IPS DF 4.7 (cell line): ENCODE data around the gene ANTKMT.
"Not testable (repeated sequence)": the region's sequence is repeated elsewhere in the genome, so short reads cannot be mapped to it uniquely, and the experiment has no call there.

Source experiments
- DNase-seq: peaks from one replicate; pipeline ENCODE4 v3.0.0-alpha.2; 2013; ENCODE audit warnings: low spot score; ENCODE audit errors: extremely low read depth

Gene ANTKMT

DNA sequence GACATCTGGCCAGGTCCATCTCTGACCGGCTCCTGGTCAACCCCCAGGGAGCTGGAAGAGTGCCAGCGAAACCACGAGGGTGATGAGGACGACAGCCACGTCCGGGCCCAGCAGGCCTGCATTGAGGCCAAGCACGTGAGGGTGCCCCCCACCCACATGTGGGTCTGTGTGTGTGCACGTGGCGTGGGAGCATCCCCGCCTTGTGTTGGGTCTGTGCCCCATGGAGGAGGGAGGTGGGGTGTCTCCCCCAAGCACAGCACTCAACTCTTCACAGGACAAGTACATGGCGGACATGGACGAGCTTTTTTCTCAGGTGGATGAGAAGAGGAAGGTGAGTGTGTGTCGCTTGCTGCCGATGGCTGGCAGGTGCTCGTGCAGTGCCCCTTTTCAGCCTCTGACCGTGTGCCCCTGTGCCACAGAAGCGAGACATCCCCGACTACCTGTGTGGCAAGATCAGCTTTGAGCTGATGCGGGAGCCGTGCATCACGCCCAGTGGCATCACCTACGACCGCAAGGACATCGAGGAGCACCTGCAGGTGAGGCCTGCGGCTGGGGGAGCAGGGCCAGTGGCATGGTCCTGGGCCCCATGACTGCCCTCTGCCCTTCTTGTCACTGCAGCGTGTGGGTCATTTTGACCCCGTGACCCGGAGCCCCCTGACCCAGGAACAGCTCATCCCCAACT, 39.1 kb upstream of the ANTKMT start:
- no peak for DNase-seq

DNA sequence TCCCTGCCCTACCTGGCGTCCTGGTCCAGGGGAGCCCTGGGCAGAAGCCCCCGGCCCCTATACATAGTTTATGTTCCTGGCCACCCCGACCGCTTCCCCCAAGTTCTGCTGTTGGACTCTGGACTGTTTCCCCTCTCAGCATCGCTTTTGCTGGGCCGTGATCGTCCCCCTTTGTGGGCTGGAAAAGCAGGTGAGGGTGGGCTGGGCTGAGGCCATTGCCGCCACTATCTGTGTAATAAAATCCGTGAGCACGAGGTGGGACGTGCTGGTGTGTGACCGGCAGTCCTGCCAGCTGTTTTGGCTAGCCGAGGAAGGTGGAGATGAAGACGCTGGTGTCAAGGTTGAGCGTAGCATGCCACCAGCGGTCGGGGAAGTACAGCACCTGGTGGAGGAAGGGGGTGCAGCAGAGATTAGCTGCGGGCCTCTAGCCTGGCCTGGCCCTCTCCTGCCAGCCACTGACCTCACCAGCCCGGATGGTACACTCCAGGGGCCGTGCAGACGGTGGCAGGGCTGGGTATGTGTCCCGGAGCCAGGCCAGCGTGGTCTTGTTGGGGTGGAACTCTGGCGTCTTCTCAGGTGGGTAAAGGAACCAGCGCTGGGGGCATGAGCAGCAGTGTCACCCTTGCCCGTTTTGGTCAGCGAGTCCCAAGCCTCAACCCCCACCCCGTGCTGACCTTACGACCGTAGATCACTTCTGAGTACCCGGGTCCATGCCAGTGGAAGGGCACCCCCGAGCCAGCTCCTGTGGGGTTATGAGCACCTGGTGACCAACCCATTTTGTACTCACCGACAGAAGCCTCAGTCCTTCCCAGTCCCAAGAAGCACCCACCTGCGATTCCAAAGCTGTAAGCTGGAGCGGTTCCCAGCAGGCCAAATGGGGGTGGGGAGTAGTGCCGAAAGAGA, 38.2 kb upstream of the ANTKMT start:
- no peak for DNase-seq

DNA sequence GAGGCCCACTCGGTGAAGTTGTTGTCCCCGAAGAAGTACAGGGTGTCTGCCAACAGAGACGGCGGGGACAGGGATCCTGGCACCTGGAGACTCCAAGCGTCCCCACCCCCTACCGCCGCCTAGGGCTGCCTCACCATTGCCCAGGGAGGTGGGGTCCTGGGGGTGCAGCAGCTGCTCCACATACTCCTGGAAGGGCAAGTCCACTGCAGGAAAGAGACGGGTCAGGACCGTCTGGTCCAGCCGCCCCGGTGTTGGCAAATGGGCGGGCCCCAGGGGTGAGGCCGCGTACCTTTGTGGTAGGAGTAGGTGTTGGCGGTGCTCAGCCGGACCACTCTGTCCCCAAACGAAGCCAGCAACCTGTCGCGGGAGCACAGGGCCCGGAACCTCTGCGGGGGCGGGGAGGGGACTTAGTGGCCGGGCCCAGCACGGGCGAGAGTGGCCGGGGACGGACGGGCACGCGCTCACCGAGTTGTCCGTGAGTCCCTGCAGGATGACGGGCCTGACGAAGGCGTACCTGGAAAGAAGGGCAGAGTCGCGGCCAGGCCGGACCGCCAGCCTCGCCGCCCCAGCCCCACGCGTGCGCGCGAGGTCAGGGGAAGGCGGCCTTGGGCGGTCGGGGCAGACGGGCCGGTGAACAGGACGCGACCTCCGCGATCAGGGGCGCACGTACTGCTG, 37.4 kb upstream of the ANTKMT start:
- no peak for DNase-seq

DNA sequence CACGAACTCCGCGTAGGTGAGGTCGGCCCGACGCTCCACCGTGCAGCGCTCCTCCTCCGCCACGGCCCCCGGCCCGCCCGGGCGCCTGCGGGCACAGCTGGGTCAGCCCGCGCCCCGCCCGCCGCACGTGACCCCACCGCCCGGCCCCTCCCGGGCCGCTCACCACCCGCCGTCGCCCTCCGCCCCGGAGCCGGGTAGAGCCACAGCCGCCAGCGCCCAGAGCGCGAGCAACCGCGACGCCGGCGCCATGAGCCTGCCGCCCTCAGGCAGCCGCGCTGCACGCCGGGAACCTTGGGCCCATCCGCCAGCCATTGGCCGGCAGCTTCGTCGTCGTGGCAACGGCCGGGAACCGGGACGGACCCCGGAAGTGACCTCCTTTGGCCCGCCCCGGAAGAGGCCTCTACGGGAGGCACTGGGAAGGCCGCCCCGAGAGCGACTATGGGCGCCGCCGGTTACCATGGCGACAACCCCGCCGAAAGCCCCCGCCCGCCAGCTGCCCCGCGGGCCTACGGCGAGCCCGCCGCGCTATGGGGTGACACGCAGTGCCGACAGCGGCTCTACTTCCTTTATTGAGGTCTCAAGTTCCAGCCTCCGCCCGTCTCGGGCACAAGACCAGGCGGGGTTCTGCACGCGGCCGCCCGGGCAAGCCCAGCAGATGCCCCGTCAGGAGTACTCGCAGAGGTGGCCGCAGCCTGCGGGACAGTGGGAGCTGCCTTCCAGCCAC, 36.7 kb upstream of the ANTKMT start, which contains the start of gene JMJD8:
TSS of gene JMJD8 (minus strand) at position 264 of the 724 bp plus-strand sequence. CDS start at position 249, 15 bp downstream.
- no peak for DNase-seq

DNA sequence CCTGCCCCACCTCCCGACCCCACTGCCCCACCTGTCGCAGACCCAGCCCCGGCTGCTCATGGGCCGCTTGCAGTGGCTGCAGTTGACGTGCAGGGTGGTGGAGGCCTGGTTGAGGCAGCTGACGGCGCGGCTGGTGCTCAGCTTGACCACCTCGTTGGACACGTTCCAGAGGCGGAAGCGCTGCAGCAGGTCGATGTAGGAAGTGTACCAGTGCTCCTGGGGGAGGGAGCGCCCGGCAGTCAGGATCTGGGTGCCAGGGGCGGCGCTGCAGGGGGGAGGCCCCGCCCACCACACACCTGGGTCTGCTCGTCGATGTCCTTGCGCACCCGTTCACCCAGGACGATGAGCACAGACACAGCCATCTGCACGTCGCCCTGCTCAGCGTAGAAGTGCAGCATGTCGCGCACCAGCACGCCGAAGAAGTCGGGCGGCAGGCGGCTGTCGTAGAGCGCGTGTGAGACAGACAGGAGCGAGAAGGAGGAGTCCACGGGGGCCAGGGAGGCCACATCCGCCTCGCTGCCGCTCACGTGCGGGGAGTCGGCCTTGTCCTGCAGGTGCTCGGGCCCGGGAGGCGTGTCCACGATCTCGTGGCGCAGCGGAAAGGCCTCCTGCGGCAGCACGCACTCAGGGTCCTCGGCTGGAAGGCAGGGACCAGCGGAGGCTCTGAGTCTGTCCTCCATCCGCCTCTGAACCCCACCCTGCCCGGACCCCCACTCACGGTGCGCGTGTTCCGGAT, 35.8 kb upstream of the ANTKMT start:
- no peak for DNase-seq

DNA sequence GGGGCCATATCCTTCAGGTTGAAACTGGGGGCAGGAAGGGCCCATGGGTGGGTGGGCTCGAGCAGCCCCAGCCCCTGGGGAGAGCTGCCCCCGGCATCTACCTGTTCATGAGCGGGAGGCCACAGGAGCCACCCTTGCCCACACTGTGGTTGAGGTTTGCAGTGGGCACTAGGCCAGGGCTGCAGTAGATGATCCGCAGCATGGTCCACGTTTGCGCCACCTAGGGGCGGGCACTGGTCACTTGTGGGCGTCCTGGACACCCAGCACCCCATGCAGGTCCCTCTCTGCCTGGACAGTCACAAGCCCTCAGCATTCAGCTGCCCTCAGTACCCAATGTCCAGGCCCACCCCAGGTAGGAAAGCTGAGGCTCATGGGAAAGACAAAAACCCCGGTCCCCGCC, 35.0 kb upstream of the ANTKMT start:
- DNase-seq = no peak

DNA sequence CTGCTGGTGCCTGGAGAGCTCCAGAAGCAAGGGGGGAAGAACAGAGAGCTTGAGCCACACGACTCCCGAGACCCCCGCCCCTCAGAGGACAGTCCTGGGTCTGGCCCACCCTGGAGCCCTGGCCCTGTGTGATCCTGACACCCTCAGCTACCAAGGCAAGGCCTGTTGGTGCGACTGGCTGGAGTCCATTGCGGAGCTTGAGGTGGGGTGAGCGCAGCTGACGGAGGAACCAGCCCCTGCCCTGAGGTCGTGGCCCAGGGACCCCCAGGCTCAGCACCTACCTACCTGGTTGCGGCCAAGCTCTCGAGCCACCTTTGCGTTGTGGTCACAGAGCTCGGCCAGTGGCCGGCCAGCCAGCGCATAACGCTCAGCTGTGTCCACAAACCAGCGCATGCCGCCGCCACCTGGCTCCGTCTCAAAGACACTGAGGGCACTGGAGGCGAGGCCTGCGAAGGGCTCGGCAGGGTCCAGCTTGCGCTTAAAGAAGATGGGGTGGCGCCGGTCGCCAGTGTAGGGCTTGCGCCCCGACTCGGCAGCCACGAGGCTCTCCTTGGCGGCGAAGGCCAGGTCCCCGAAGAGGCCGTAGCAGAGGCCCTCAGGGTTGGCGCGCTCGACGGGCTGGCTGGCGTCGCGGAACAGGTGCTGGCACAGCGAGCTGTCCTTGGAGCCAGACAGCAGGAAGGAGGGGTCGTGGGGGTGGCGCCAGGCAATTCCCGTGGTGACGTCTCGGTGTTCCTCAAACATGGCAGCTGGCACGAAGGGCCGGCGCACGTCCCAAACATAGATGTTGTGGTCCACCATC, 34.3 kb upstream of the ANTKMT start:
- no peak for DNase-seq

DNA sequence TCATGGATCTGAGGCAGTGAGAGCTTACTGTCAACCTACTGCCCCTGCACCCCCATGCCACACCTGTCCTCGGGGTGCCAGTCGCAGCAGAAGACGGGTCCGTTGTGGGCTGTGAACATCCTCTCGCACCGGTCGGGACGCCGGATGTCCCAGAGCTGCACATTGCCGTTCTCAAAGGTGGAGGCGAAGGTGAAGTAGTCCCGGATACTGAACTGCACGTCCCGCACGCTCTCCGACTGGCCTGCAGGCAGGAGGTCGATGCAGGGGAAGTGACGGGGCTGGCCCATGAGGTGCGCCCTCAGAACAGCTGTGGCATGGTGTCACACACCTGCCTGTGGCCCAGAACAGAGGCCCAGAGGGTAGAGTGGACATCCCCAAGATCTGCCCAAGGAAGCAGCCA, 33.4 kb upstream of the ANTKMT start:
- no peak for DNase-seq

DNA sequence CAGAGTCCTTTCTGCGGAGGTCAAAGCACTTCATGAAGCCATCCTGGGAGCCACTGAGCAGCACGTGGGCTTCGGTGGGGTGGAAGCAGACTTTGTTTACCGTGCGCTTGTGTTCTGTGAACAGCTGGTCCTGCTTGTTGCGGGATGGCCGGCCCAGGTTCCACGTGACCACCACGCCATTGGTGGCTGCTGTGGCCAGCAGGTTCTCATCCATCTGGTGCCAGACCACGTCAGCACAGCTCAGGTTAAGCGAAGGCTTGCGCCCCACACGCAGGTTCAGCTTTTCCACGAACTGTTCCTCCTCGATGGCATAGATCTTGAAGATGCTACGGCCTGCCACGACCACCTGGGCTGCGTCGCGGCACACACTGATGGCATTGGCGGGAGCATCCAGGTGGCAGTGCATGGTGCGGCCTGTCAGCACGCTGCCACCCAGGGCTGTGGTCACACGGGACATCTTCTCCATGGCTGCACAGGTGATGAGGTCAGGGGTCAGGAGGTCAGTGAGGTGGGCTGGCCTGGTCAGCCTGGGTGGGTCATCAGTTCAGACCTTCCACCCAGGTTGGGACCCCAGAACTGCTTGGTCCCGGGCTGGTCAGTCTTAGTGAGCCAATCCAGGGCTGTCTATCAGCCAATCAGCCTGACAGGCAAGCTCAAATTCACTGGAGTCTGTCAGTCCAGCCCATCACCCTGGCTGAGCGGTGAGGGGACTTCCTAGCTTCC, 31.6 kb upstream of the ANTKMT start:
- no peak for DNase-seq

DNA sequence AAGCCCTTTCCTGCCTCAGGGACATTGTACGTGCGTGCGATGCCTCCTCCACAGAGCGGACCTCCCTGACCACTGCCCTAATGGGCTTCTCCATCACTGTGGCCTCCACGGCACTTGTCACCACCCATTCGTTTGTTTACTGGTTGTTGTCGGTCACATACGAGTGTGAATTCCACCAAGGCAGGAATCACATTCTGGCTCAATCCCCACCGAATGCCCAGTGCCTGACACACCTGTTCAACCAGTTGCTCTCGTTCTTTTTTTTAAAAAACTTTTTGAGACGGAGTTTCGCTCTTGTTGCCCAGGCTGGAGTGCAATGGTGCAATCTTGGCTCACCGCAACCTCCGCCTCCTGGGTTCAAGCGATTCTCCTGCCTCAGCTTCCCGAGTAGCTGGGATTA, 29.7 kb upstream of the ANTKMT start:
- not testable (repeated sequence) for DNase-seq

DNA sequence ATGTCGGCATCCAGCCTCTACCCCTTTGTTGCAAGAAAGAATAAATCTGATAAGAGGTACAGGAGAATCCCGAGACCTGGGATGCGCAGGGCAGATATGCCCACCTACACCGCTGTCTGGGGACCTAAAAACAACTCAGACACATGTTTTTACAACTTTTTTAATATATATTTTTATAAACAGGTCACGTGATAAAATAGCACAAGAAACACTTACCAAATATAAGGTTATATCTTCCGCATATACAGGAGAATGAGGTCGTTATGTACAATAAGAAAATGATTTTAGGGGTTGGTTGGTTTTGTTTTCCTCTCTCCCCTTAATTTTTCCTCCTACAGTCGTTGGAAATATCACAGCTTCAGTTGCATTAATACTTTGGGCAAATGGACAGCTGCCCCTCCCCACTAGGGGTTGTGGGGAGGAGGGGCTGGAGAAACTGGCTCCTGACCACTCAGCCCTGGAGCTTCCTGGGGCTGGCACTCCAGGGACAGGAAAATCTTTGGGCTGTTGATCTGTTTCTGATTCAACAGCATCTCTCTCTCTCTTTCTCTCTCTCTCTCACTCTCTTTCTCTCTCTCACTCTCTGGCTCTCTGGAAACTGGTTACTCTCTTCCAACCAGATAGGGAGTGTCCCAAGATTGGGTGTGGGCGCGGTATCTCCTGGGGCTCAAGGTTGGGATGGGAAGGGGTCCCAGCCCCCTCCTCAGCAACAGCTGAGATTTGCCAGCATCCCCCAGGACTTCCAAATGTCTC, 28.4 kb upstream of the ANTKMT start:
- no peak for DNase-seq

DNA sequence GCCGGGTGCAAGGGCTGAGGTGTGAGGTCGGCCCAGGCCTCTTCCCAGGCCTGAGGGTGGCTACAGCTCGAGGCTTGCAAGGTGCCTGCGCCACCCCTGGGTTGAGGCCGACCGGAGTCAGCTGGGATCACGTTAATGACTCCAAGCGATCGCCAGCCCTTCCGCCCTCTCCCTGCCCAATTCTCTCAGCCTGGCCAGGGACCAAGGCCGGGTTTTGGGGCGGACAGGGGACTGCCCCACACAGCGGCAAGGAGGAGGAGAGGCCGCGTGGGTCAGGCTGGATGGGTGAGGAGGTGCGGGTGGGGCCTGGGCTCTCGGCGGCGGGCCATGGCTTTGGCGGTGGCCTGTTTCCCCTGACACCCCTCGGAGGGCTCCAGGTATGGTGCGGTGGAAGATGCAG, 27.6 kb upstream of the ANTKMT start:
- DNase-seq = no peak

DNA sequence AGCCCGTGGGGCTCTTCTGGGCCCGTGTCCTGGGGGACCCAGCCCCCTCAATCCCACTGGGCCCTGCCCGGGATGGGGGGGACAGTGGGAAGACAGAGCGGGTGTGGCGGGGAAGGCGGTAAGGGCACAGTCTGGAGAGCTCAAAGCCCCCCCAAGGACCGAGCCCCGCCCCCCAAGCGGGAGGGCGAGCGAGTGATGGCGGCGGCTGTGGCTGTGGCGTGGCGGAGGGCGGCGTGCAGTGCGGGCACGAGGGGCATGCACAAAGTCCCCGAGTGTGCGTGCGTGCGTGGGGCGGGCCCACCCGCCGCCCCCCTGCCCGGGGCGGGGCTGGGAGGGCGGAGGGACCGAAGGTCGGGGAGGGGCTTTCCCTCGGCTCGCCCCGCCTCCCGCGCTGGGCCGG, 27.2 kb upstream of the ANTKMT start:
- DNase-seq = no peak

DNA sequence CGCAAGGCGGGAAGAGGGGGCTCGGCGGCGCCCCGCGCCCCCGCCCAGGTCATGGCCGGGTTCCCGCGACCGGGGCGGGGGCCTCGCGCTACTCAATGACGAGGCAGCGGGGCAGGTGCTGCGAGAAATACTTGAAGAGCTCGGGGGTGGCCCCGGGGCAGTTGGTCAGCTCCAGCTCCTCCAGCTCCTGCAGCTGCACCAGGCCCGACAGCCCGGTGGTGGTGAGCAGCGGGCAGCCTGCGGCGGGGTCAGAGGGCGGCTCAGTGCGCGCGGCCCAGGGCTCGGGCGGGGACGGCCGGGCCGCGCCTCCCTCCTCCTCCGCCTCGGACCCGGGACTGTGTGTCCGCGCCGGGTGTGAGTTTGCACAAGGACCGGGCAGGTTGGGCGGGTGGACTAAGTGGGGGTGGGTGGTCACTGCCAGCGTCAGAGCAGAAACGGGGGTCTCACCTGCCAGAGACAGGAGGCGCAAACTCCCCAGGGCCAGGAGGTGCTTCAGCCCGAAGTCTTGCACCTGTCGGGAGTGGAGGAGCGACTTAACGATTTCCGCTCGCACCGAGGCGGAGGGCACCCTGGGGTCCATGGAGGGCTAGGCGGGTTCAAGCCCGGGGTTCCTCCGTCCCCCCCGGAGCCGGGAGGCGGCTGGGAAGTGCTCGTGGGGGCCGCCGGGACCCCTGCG, 26.6 kb upstream of the ANTKMT start:
- no peak for DNase-seq

DNA sequence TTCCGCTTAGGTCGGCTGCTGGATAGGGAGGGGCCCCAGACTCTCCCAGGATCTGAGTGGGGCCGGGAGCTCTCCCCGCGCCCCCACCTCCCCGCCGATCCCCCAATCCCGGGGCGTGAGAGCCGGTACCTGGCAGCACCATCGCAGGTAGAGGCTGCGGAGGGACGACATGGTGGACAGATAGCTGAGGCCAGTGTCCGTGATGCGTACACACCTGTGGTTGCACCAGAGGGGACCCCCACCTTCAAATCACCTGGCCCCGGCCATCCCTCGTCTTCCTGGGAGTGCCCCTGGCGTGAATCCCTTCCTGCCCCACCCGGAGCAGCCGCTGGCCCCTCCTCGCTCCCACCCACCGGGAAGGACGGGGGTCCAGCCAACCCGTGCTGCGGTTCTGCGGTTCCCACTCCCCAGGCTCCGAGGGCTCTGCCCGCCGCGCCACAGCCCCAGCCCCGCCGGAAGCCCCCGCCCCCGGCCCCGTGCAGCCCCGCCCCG, 26.0 kb upstream of the ANTKMT start:
- DNase-seq = no peak

DNA sequence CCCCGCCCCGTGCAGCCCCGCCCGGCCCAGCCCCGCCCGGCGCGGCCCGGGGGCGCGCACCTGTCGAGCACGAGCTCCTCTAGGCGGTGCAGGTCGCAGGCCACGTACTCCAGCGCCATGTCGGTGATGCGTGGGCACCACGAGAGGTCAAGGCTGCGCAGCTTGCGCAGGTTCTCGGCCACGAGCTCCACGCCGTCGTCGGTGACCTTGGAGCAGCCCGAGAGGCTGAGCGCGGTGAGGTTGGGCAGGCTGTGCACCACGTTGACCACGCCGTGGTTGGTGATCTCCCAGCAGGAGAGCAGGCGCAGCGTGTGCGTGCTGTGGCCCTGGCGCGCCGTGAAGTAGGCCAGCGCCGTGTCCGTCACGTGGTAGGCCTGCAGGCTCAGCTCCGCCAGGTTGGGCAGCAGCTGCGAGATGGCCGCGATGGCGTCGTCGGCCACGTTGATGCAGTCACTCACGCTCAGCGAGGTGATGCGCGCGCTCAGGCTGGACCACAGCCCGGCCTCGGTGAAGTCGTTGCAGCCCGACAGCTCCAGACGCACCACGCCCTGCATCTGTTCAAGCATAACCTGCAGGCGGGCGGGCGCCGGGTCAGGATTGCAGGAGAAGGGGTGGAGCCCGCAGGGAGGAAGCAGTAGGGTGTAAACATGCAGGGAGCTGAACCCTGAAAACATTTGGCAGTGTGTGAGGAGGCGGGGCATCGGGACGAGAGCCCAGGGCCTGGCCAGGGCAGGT, 25.4 kb upstream of the ANTKMT start:
- DNase-seq = no peak
